Limb (tissue), 2 donors: ENCODE data around the gene NOP10.
A peak's percentile ranks its signal among the peaks of the same experiment; 100 is the strongest.
"Not testable (repeated sequence)": the region's sequence is repeated elsewhere in the genome, so short reads cannot be mapped to it uniquely, and the experiment has no call there.

ENCODE experiments used
- DNase-seq, 2 donors: peaks; one replicate each; pipeline ENCODE4 v3.0.0-alpha.2; 2016; ENCODE audit errors: extremely low spot score in 2 of 2

The NOP10 gene

DNA sequence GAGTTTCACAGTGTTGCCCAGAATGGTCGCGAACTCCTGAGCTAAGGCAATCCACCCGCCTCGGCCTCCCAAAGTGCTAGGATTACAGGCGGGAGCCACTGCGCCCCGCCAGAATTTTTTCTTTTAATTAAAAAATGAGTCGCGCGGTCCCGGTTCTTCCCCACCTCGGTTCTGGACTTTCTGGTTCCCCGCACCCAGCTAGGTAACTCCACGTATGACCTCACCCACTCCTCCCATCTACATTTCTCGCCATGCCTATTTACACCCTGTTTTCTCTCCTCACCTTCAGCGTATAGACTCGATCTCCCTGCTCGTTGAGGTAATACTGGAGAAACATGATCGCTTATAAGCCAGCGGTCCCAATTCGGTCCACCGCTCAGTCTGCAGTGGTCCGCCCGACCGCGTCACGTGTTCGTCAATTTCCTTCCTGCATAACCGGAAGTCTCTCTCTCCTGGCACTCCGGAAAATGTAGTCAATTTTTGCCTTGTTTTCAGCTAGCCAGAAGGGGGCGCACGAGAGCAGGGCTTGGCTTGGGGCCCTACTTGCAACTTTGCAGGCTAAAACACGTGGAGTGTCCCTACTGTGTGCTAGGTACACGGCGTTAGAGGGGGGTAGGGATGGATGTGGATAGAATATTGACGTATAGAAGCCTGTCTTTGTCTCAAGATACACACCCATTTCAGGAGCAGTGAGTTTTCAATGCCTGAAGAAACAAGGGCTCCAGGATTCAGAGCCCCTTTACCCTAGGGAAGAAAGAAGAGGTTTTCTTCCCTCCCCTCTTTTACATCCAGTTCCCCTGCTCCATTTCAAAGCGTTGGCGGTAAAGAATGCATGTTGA is at the start of gene NOP10, which contains the start of gene NUTM1:
Gene NOP10, minus strand, starts transcription at position 400 of the 839 bp plus-strand sequence. Its CDS starts 63 bp downstream, at position 337.
Gene NUTM1, plus strand, starts transcription at position 579 of the 839 bp plus-strand sequence. CDS start 382 bp downstream, outside the sequence.
- peak; percentile 93 to 94 for DNase-seq

DNA sequence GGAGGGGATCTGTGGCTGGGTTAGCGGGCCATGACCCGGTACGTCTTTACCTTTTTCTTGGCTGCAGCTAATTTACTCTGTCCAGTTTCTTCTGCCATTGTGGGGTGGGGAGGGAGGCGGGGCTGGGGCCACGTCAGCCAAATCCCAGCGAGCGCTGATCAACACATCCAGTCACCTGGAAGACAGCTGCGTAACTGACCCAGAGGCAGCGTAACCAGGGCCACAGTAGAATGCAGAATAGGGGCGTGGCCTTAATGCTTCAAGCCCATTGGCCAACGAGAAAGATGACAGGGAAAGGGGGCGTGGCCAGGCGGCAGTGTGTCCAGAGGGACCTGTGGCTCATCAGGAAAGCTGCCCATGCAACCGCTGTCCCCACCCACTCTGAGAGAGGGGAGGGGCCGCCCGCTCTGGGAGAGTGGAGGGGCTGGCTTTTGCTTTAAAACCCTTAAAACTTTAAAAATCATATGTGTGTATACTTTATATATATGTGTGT is 46.7 kb upstream of the NOP10 start:
- DNase-seq: not testable (repeated sequence)

DNA sequence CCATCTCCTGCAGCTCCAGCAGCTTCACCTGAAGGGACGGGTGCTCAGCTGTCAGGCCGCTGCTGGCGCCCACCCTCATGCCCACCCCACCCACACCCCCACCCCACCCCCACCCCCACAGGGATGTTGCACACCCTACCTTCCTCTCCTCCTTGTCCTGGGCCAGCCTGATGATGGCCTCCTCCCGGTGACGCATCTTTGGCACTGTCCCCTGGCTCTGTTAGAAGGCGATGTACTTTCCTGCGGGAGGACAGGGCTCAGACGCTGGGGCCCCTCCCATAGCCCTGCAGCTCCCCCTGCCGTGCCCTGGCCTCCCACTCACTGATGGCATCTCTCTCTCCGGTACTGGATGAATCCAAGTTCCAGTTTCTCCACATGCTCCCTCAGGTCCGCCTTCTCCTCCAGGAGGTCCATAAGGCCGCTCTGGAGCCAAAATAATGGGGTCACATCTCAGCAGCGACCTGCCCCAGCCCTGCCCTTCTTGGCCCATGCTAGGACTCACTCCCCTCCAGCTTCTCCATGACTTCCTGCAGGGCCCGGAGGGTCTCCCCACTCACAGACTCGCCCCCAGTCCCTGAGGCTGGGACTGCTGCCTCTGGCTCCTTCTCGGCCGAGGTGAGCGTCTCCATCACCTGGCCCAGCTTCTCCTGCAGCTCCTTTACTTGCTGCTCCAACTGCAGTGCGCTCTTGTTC is 39.0 kb upstream of the NOP10 start:
- not testable (repeated sequence) for DNase-seq

DNA sequence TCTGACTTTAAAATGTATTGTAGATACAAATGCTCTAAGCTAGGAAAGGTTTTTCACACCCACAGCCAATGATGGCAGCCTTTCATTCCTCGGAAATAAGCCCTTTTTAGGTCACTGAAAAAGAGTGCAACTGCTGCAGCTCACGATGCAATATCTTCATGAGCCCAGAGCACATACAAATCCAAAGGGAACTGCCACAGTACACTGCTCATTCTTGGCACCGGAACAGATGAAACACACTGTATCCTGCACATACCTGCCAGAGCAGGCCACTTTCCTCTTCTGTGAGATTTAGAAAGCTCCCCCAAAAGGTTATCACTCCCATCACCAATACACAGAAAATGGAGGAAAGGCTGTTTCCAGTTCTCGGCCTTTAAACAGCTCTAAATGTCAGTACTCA is 37.6 kb upstream of the NOP10 start:
- DNase-seq: not testable (repeated sequence)

DNA sequence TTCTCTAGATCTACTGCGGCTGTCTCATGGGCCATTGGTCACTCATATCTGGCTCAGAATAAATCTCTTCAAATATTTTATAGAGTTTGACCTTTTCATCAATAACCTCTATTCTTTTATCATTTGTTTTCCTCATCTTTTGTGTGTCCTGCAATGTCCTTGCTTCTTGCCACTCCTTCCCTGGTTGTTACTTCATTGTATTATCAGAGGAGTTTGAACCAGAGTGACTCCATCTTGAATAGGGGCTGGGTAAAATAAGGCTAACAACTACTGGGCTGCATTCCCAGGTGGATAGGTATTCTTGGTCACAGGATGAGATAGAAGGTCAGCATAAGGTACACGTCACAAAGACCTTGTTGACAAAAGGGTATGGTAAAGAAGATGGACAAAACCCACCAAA is 33.9 kb upstream of the NOP10 start:
- no peak for DNase-seq

- DNase-seq: not testable (repeated sequence)
Measured at GRCh38 chr15:34375541-34375940, 32.6 kb upstream of the NOP10 start.

DNA sequence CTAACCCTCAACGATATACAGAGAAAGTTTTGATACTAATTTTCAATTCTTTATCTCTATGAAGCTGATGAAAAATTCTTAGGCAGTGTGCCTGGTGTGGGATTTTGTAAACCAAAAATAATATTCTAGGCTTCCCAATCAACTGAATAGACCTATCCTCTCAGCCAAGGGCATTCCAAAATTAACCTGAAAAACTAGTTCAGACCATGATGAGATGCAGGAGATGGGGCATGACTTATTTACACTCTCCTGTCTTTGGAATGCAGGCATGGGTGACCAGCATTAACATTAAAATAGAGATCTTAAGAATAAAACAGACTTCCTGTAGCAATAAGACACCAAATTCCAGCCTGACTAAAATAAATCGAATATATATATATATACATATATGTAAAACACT is 31.9 kb upstream of the NOP10 start:
- no peak for DNase-seq

- no peak for DNase-seq
Measured at GRCh38 chr15:34373951-34374350, 31.0 kb upstream of the NOP10 start.

DNA sequence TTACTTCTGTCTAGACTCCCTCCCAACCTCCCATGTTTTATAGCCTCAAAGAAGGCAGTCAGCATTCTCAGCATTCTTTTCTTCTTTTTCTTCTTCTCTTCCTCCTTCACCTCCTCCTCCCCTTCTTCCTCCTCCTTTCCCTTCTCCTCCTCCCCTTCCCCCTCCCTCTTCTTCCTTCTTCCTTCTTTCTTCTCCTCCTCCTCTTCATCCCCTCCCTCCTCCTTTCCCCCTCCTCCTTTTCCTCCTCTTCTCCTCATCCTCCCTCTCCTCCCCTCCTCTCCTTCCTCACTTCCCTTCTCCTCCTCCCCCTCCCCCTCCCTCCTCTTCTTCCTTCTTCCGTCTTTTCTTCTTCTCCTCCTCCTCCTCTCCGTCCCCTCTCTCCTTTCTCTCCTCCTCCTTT is 27.7 kb upstream of the NOP10 start:
- DNase-seq: no peak

DNA sequence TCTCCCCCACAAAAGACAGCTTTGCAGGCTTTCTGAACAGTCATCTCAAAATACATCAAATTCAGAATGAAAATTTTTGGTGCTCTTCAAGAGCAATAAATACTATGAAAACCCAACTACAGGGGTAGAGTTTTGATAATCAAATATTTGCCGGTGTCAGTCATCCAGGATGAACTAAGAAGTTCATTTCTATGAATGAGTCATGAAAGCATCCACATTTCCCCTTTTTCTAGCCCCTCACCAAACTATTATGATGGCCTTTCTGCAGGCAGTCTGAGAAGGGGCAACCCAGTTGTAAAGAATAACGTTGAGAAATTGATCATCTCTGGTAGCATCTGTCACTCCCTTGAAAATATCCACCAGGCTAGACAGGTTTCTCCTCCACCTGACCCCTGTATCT is 27.2 kb upstream of the NOP10 start:
- DNase-seq: no peak

DNA sequence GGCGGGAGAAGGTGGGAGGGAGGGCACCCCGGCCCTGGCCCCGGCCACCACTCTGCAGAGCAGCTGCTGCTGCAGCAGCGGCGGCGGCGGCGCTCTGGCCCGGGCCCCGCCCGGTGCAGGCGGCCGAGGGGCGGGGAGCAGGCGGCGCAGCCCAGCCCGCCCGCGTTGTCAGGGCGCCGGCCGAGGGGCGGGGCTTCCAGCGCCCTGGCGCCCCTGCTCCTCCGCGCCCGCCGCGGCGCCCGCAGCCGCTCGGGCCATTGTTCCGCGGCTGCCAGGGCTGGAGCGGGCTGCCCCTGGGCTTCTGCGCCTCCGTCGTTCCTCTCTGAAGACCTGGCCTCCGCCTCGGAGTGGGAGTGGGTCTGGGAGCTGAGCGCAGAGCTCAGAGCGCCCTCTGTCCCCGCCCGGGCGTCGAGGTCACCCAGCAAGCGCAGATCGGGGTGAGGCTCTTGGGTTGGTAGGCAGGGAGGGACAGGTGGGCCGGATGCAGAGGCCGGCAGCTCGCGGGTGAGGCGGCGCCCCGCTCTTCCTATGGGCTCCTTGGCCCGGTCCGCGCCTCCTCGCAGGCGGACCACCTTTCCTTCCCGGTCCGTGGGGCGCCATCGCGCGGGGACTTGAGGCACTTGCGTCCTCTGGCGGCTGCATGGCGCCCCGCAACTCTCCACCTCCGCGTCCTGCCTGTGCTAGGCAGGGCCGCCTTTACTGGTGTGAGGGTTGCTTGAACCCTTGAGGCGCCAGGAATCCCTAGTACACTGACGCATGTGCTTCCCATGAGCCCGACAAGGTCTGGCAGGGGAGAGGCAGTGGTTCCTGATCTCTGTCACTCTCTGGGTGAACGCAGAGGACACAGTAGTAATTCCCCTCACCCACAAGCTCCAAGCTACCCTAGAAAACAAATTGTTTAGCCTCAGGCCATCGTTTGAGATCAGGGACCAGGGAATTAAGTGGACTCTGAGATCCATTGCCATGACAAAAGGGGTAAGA is 24.5 kb upstream of the NOP10 start, which contains the start of gene LPCAT4:
Gene LPCAT4, minus strand, starts transcription at position 96 of the 981 bp plus-strand sequence. CDS start 96 bp downstream, outside the sequence.
- DNase-seq: peak; percentile 89 to 91

GRCh38 chr15:34366271-34367065 is 23.5 kb upstream of the NOP10 start:
- DNase-seq: peak; percentile 42 to 72

- DNase-seq: no peak
Measured at GRCh38 chr15:34365836-34366235, 22.9 kb upstream of the NOP10 start.

DNA sequence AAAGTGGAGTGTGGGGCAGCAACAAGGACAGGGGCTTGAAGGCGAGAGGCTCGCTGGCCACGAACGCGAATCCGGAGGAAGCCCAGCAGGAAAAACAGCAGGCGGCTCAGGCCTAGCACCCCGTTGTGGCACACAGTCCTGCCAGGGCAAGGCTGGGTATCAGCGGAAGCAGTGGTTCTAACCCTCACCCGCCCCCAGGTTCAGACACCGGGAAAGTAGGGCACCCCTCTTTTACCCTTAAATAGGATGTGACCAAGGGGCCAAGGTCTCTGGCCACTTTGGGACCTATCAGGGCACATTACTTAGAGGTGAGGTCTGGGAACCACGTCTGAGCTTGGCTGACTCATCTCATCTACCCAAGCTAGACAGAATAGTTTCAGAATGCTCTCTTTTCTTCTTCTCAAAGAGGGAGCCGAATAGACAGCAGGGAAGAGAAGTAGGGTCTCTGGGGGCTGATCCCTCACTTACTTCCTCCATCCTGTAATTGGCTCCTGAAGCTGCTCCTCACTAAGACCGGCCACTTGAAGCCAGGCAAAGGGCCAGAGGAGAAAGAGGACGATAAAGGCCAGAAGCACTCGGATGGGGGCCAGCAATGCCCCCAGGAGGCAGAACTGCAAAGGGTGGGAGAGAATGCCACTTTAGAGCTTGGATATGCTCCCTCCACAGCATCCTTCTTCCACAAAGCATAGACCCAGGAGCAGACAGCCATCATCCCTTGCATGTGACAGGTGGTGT is 22.3 kb upstream of the NOP10 start:
- no peak for DNase-seq

- no peak for DNase-seq
Measured at GRCh38 chr15:34364041-34364440, 21.1 kb upstream of the NOP10 start.

- DNase-seq: no peak
Measured at GRCh38 chr15:34362047-34362773, 19.3 kb upstream of the NOP10 start.

DNA sequence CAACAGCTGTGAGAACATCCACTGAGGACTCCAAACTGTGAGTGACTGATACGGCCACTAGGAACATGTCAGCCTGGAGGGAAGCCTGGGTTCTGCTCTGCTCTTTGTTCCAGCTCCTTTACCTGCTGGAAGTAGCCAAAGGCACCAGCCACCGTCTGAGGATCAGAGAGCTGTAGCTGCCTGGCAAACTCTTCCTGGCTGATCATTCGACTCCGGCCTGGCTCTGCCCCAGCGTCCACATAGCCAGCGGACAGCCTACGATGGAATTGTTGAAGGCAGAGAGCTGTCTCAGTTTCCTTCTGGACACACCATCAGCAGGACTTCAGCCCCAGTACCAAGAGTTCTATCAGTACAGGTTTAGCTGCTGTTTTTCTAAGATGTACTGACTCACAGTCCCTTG is 18.3 kb upstream of the NOP10 start:
- DNase-seq: no peak

GRCh38 chr15:34360298-34360697 is 17.4 kb upstream of the NOP10 start:
- DNase-seq: no peak

DNA sequence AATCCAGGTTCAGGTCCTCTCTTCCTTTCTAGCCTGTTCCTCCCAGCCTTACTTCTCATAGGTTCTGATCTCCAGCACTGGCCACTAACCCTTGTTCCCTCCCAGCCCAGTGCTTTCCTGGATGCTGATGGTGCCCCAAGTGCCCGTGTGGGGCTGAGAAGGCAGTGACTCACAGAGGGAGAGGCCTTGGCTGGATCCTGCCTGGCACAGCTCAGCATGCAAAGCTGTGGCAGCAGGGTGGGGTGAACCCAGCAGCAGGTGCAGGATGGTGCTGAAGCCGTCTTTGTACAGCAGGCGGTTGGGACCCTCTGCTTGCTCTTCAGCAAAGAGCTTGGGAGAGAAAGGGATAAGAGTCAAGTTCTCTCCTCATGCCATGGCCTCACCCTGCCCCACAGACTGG is 16.5 kb upstream of the NOP10 start:
- DNase-seq: no peak
